Measurements from ENCODE around the gene DOCK6. TPM values are rescaled to one million over a fixed set of nuclear protein-coding genes. Genes with fewer than 3 reads are reported as not detected.
A peak's percentile ranks its signal among the peaks of the same experiment; 100 is the strongest.

DOCK6 gene
- total and polyA plus RNA-seq, 2 of the 13 experiments (the other 11 are each of a cell fraction or from before 2014, with no cell fraction given), result 5.4 to 38.1 TPM

GRCh38 chr19:11197291-11198174, 64.8 kb downstream of the DOCK6 start, which contains the start of gene KANK2 (continued):
- TF ChIP-seq ZNF407 (CRISPR knock-in tag; IDR thresholded peaks at IDR 0.05; ENCODE audit: not compliant biosample characterization) (no peak), FOXO1 (CRISPR knock-in tag; IDR thresholded peaks at IDR 0.05) (0 out of 2 replicates have a peak, but pooled peaks have one; percentile 32)

Data from HepG2 (cell line).